Thymus (tissue), 11 donors: ENCODE results near the gene CFI. TPM values are rescaled to one million over a fixed set of nuclear protein-coding genes. Genes with fewer than 3 reads are reported as not detected.
A peak's percentile ranks its signal among the peaks of the same experiment; 100 is the strongest.

Experiments
- DNase-seq, 9 donors: peaks; one replicate each; pipeline ENCODE4 v3.0.0-alpha.2; 2013; ENCODE audit warnings: low spot score in 9 of 9, low read depth in 6 of 9, missing footprints in 1 of 9
- H3K27ac ChIP-seq, 2 donors: one replicate each; pipeline ENCODE4 v1.5.1; 2013; ENCODE audit warnings: control low read depth in 1 of 2, low read depth in 1 of 2, low read length in 1 of 2, mild to moderate bottlenecking in 1 of 2, moderate library complexity in 1 of 2
- H3K27me3 ChIP-seq, 2 donors: one replicate each; pipeline ENCODE4 v1.5.1; 2013; ENCODE audit warnings: low read length in 1 of 2; ENCODE audit not compliant: control insufficient read depth in 2 of 2, insufficient read depth in 1 of 2
- H3K36me3 ChIP-seq, 2 donors: one replicate each; pipeline ENCODE4 v1.5.1; 2013; ENCODE audit warnings: low read length in 1 of 2, mild to moderate bottlenecking in 1 of 2, moderate library complexity in 1 of 2; ENCODE audit not compliant: control insufficient read depth in 2 of 2, insufficient read depth in 2 of 2
- H3K4me1 ChIP-seq, 2 donors: one replicate each; pipeline ENCODE4 v1.5.1; 2013; ENCODE audit warnings: low read length in 2 of 2; ENCODE audit not compliant: control insufficient read depth in 2 of 2, insufficient read depth in 2 of 2
- H3K4me3 ChIP-seq, 2 donors: one replicate each; pipeline ENCODE4 v1.5.1; 2013; ENCODE audit warnings: low read length in 2 of 2, control low read depth in 1 of 2, mild to moderate bottlenecking in 1 of 2
- H3K9me3 ChIP-seq, 2 donors: one replicate each; pipeline ENCODE4 v1.5.1; 2013; ENCODE audit warnings: low read length in 1 of 2, mild to moderate bottlenecking in 1 of 2; ENCODE audit not compliant: control insufficient read depth in 2 of 2, insufficient read depth in 1 of 2
- WGBS: extraction: QIAGEN DNeasy Blood & Tissue Kit; methylation state at CpG from one replicate; pipeline ENCODE4 v1.1.7; 2013; 5-methylcytosine and 5-hydroxymethylcytosine counted together
- polyA plus RNA-seq: library from polyadenylated mRNA; stranded (reverse); fragments of 200-250 nt; gene quantifications from one replicate; pipeline ENCODE4 v1.2.3, GENCODE V29; 2013
- total RNA-seq: library from RNA; stranded (reverse); fragments of 120-200 nt; gene quantifications from one replicate; pipeline ENCODE4 v1.2.4, GENCODE V29; 2013
- donor health status: healthy.

Gene CFI
- total and polyA plus RNA-seq, 2 donors: 3.0 to 8.4 TPM

GRCh38 chr4:109821185-109821584, 19.4 kb upstream of the CFI start:
- peaks cover 5 to 51% of the 10 kb centered on the region in 2 donors for H3K36me3 ChIP-seq
- H3K4me3 ChIP-seq: no peak overlapping the region
- 94% methylated on average over 2 of the region's 2 CpGs for WGBS
- H3K27ac ChIP-seq: no peak overlapping the region
- DNase-seq: no peak
- H3K9me3 ChIP-seq: no peaks in the 10 kb centered on the region
- peaks cover 5 to 6% of the 10 kb centered on the region in 2 donors for H3K4me1 ChIP-seq
- no peaks in the 10 kb centered on the region for H3K27me3 ChIP-seq

- H3K36me3 ChIP-seq: peaks cover 5 to 51% of the 10 kb centered on the region in 2 donors
- H3K4me3 ChIP-seq: no peak overlapping the region
- no peaks in the 10 kb centered on the region for H3K9me3 ChIP-seq
- H3K27ac ChIP-seq: no peak overlapping the region
- WGBS: 96% methylated on average over 2 of the region's 2 CpGs
- peaks cover 8% of the 10 kb centered on the region in 2 donors for H3K4me1 ChIP-seq
- no peak for DNase-seq
- no peaks in the 10 kb centered on the region for H3K27me3 ChIP-seq
These were observed 18.8 kb upstream of the CFI start for GRCh38 chr4:109820563-109820962.

DNA sequence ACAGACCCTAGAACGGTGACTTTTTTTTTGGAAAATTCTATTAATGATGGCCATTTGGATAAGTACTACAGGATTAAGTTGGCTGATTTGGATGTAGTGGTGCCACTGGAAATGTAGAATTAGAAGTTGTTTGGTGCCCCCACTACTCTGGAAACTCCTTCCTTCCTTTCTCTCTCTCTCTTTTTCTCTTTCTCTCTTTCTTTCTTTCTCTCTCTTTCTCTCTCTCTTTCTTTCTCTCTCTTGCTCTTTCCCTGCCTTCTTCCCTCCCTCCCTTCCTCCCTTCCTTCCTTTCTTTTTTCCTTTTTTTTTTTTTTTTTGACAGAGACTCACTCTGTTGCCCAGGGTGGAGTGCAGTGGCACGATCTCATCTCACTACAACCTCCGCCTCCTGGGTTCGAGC, 16.5 kb upstream of the CFI start:
- Histone ChIP-seq H3K4me1 (peaks cover 8% of the 10 kb centered on the region in 2 donors), H3K27ac (no peak overlapping the region), H3K4me3 (no peak overlapping the region), H3K27me3 (no peaks in the 10 kb centered on the region), H3K36me3 (peaks cover 5 to 40% of the 10 kb centered on the region in 2 donors), H3K9me3 (no peaks in the 10 kb centered on the region)
- WGBS: 97% methylated on average over 4 of the region's 4 CpGs
- DNase-seq: no peak

- no peak overlapping the region for H3K27ac ChIP-seq
- peaks cover 2 to 29% of the 10 kb centered on the region in 2 donors for H3K36me3 ChIP-seq
- H3K4me1 ChIP-seq: peaks cover 8% of the 10 kb centered on the region in 2 donors
- no peaks in the 10 kb centered on the region for H3K27me3 ChIP-seq
- 88% methylated on average over 1 of the region's 1 CpG for WGBS
- no peak overlapping the region for H3K4me3 ChIP-seq
- H3K9me3 ChIP-seq: no peaks in the 10 kb centered on the region
- DNase-seq: no peak
These were observed 15.1 kb upstream of the CFI start for GRCh38 chr4:109816894-109817293.

DNA sequence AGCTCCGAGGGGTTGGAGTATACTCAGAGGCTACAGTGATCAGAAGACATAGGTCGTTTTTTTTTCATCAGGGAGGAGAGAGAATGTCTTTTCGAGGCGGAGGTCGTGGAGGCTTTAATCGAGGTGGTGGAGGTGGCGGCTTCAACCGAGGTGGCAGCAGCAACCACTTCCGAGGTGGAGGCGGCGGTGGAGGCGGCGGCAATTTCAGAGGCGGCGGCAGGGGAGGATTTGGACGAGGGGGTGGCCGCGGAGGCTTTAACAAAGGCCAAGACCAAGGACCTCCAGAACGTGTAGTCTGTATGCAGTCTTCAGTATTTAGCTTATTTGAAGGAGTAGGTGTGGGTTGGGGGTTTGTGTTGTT, 14.3 kb upstream of the CFI start:
- H3K27me3 ChIP-seq: no peaks in the 10 kb centered on the region
- H3K4me1 ChIP-seq: peaks cover 8% of the 10 kb centered on the region in 2 donors
- peak in 3 of 9 donors; percentile 14 to 41 (median 18) for DNase-seq
- peak overlapping the region; percentile 75 to 76 for H3K4me3 ChIP-seq
- H3K9me3 ChIP-seq: no peaks in the 10 kb centered on the region
- peaks cover 2 to 27% of the 10 kb centered on the region in 2 donors for H3K36me3 ChIP-seq
- H3K27ac ChIP-seq: peak overlapping the region; percentile 69 to 90
- under 1% methylated on average over 19 of the region's 19 CpGs for WGBS

DNA sequence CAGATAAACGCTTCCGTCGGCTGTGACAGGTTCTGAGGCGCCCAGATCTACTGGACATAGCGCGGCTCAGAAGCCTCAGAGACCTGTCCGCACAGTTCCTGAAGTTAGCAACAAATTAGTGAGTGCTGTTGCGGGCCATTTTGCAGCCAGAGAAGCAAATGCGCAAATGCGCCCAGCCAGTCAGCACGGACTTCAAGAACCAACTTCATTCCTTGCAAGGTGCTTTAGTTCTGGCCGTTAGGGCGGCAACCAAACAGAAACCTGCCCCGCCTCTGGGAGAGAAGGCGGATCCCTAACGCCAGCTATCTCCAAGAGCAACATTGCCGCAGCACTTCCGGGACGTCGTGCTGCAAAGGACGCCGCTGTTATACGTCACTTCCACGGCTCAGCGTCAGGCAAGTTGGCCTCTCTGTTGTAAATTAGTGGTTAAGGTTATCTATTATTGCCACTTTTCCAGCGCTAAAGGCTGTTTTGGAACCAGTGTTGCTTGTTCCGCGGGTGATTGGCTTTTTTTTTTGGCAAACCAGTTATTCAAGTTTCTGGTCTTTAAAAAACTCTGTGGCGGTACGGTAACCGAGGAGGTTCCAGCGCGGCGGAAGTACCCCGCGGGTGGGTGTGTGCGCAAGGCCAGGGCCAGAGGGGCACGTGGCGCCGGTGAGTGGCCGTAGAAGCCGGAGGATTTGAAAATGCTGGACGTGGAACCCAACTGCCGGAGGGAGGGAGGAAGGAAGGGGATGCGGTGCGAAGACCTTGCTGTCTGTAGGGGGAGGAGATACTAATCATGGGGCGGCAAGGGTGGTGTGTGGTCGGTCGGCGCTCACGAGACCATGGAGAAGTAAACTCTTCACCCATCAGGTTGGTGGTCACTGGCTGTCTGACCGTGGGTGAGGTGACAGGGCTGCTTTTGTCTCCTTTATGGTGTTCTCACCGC, 13.6 kb upstream of the CFI start, which contains the start of gene GAR1:
Gene GAR1, plus strand, starts transcription at position 612 of the 931 bp plus-strand sequence. CDS start 403 bp downstream, outside the sequence.
- H3K9me3 ChIP-seq: no peaks in the 10 kb centered on the region
- no peaks in the 10 kb centered on the region for H3K27me3 ChIP-seq
- peak within 1 kb of the TSS; percentile 75 to 76 for H3K4me3 ChIP-seq
- under 1% methylated on average over 53 of the region's 53 CpGs for WGBS
- H3K27ac ChIP-seq: peak within 1 kb of the TSS; percentile 69 to 90
- H3K4me1 ChIP-seq: peaks cover 8% of the 10 kb centered on the region in 2 donors
- peaks cover 2 to 21% of the 10 kb centered on the region in 2 donors for H3K36me3 ChIP-seq
- peak; percentile 80 to 96 (median 89) for DNase-seq

DNA sequence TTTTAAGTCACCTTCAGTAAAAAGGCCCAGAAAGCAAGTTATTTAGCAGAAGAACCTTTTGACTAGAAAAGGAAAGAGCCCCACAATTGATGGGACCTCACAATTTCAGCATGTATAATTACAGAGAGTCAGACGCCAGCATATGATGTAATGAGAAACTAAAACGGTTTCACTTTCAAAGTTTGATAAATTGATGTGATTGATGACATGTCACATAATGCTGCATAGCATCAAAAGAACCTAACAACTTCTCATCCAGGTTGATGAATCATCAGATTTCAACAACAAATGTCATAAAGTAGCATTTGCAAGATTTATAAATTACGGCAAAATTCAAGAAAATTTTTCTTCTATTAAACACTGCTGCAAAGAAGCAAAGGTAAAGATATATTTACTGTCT, 9.9 kb upstream of the CFI start:
- H3K4me1 ChIP-seq: peaks cover 7 to 8% of the 10 kb centered on the region in 2 donors
- H3K27ac ChIP-seq: no peak overlapping the region
- H3K27me3 ChIP-seq: no peaks in the 10 kb centered on the region
- H3K4me3 ChIP-seq: no peak overlapping the region
- no peaks in the 10 kb centered on the region for H3K36me3 ChIP-seq
- no peaks in the 10 kb centered on the region for H3K9me3 ChIP-seq
- WGBS: 83% methylated on average over 3 of the region's 3 CpGs
- DNase-seq: no peak

DNA sequence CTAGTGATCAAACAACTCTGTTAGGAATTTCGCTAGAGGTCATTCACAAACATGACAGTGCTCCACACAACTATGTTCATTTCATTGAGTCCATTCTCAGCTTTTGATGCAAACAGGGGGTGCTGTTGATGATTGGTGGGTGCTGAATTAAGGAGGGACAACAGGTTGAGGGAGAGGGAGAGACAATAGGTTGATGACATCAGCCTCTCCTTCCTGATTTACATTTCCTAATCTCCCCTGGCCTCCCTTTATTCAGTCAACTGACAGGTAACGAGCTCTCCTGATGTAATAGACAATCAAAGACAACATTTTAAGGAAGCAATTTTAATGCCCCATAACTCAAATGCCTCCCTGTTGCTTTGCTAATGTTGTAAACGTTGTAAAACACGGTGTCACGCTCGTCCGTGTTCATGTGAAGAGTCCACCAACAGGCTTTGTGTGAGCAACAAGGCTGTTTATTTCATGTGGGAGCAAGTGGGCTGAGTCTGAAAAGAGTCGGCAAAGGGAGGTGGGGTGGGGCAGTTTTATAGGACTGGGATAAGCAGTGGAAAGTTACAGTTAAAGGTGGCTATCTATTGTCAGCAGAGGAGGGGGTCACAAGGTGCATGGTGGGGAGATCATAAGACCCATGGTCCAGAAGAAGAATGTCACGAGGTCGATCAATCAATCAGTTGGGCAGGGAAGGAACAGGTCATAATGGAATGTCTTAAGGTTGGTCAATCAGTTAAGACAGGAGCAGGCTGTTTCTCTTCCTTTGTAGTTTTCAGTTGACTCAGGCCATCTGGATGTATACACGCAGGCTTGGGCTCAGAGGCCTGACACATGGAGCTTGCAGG, 9.0 kb upstream of the CFI start:
- Histone ChIP-seq H3K27ac (no peak overlapping the region), H3K9me3 (no peaks in the 10 kb centered on the region), H3K4me1 (no peaks in the 10 kb centered on the region), H3K4me3 (no peak overlapping the region), H3K27me3 (no peaks in the 10 kb centered on the region), H3K36me3 (no peaks in the 10 kb centered on the region)
- DNase-seq: no peak
- 97% methylated on average over 11 of the region's 11 CpGs for WGBS

DNA sequence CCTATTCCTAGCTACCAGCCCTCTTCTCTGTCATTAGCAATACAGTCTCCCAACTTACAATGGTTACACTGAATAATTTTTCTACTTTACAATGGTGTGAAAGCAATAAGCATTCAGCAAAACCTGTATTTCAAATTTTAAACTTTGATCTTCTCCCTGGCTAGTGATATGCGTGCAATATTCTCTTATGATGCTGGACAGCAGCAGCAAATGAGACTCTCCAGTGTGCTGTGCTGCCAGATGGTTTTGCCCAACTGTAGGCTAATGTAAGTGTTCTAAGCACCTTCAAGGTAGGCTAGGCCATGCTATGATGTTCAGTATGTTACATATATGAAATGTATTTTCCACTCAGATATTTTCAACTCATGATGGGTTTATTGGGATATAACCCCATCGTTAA, 7.9 kb upstream of the CFI start:
- H3K36me3 ChIP-seq: no peaks in the 10 kb centered on the region
- 96% methylated on average over 2 of the region's 2 CpGs for WGBS
- no peak for DNase-seq
- H3K4me3 ChIP-seq: no peak overlapping the region
- no peaks in the 10 kb centered on the region for H3K27me3 ChIP-seq
- no peaks in the 10 kb centered on the region for H3K9me3 ChIP-seq
- H3K27ac ChIP-seq: no peak overlapping the region
- no peaks in the 10 kb centered on the region for H3K4me1 ChIP-seq
